Keratinocyte (primary cell): Measurements from ENCODE around the gene HCN2.

Source experiments
- EZH2 ChIP-seq: IDR thresholded peaks from one replicate; pipeline ENCODE4 v1.6.1; 2012; ENCODE audit warnings: inconsistent platforms, mild to moderate bottlenecking, low read length, moderate library complexity
- TF ChIP-seq, protein P1 (sequence below), 3 experiments: IDR thresholded peaks in 1 of 3; conservative IDR thresholded peaks in 1 of 3; optimal IDR thresholded peaks in 1 of 3; 2 replicates in 2 of 3; 3 replicates in 1 of 3; pipeline versions ENCODE3 to v1.5.1; 2011; ENCODE audit warnings: low read length in 3 of 3, mild to moderate bottlenecking in 3 of 3, moderate library complexity in 2 of 3, control low read depth in 1 of 3, inconsistent platforms in 1 of 3; ENCODE audit not compliant: insufficient read depth in 2 of 3; ENCODE audit errors: extremely low read depth in 1 of 3

DNA sequence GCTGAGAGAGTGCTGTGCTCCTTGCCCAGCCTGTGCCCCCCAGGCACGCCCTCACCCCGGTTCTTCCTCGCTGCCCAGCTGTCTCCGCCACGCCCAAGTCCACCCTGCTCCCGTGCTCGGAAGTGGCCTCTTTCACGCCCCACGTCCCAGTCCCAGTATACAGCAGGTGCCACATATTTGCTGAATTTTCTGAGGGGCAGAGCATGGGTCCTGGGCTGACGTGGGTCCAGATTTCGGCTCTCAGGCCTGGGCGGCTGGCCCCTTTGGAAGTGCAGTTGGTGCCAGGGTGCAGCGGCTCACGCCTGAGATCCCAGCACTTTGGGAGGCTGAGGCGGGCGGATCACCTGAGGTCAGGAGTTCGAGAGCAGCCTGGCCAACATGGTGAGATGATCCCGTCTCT, 3.4 kb downstream of the HCN2 start:
- TF ChIP-seq, protein P1, sequence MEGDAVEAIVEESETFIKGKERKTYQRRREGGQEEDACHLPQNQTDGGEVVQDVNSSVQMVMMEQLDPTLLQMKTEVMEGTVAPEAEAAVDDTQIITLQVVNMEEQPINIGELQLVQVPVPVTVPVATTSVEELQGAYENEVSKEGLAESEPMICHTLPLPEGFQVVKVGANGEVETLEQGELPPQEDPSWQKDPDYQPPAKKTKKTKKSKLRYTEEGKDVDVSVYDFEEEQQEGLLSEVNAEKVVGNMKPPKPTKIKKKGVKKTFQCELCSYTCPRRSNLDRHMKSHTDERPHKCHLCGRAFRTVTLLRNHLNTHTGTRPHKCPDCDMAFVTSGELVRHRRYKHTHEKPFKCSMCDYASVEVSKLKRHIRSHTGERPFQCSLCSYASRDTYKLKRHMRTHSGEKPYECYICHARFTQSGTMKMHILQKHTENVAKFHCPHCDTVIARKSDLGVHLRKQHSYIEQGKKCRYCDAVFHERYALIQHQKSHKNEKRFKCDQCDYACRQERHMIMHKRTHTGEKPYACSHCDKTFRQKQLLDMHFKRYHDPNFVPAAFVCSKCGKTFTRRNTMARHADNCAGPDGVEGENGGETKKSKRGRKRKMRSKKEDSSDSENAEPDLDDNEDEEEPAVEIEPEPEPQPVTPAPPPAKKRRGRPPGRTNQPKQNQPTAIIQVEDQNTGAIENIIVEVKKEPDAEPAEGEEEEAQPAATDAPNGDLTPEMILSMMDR (optimal IDR thresholded peaks at IDR 0.05 in 1 of 3, IDR thresholded peaks at IDR 0.05 in 1 of 3, conservative IDR thresholded peaks at IDR 0.05 in 1 of 3; ENCODE audit: extremely low read depth in 1 of 3, insufficient read depth in 2 of 3, low read length in 3 of 3) = no peak
- no peak for TF ChIP-seq EZH2
